GM19328 (cell line): ENCODE results near the gene TMEM232.

Experiments
- ATAC-seq: cut with Tn5 transposase; IDR thresholded peaks from one replicate; pipeline ENCODE4 v1.9.1; 2021; ENCODE audit warnings: mild to moderate bottlenecking, moderate library complexity; ENCODE audit not compliant: unreplicated experiment

Gene TMEM232

GRCh38 chr5:110634475-110634874, 92.0 kb downstream of the TMEM232 start:
- ATAC-seq, result no peak

DNA sequence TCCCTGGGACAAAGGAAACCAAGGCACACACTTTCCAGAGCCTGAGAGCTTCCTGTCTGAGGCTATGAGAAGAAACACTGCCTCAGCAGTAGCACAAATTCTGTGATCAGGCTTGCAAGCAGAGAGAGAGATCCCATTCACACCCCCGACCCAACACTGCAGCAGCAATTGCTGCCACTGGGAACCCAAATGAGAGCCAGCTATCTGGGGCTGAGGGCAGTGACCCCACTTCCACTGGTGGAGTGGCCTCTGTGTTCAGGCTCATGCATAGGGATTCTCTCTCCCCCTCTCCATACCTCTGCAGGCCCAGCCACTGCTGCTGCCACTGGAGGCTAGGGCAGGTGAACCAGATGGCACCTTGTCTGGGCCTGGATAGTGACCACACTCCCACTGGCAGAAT, 95.2 kb downstream of the TMEM232 start:
- ATAC-seq, result no peak

DNA sequence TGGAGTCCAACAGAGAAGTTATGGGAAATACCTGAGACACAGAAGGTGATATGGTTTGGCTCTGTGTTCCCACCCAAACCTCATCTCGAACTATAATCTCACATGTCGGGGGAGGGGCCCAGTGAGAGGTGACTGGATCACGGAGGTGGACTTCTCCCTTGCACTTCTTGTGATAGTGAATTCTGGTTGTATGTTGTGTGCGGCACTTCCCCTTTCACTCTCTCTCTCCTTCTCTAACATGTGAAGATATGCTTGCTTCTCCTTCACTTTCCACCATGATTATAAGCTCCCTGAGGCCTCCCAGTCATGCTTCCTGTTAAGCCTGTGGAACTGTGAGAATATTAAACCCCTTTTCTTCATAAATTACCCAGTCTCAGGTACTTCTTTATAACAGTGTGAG, 96.1 kb downstream of the TMEM232 start:
- no peak for ATAC-seq

GRCh38 chr5:110625376-110625999, 101.0 kb downstream of the TMEM232 start:
- no peak for ATAC-seq

DNA sequence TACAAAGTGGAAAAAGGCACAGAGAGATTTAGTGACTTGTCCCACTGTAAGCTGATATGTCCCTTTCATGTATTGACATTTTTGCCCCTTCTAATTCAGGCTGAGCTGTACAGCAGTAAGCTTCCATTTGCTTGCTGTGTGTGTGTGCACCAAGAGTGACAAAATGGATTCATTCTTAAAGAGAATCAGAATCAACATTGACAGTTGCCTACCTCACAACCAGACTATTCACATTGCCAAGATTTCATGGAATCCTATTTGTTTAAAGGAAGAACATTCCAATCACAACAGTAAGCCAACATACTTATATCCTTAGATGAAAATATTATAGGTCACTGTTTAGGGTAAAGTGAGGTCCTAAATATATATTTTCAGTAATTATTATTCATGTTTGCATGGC, 102.6 kb downstream of the TMEM232 start:
- no peak for ATAC-seq

GRCh38 chr5:110618941-110619340, 107.5 kb downstream of the TMEM232 start:
- ATAC-seq, result no peak

DNA sequence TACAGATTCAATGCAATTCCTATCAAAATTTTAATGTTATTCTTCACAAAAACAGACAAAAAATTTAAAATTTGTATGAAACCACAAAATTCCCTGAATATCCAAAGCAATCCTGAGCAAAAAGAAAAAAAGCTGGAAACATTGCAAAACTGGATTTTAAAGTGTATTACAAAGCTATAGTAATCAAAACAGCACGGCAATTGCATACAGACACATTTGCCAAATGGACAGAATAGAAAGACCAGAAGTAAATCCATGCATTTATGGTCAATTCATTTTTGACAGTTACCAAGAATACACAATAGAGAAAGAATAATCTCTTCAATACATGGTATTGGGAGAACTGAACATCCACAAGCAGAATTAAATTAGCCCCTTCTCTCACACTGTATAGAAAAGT, 110.5 kb downstream of the TMEM232 start:
- no peak for ATAC-seq

GRCh38 chr5:110612794-110613247, 113.7 kb downstream of the TMEM232 start:
- no peak for ATAC-seq

DNA sequence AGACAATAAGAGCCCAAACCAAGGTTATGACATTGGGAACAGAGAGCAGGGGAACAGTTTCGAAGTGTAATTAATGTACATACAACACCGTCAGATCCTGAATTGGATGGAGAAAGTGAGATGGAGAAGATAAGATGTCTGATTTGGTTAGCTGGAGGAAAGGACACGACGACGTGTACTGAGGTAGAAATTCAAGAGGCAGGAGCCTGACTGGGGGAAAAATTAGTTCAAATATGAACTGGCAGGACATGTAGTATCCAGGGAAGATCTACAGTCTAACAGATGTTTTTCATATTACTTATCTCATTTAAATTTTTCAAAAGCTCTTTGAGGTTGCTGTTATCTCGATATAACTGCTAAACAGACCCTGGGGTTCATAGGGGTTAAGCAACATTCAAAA, 114.7 kb downstream of the TMEM232 start:
- no peak for ATAC-seq

DNA sequence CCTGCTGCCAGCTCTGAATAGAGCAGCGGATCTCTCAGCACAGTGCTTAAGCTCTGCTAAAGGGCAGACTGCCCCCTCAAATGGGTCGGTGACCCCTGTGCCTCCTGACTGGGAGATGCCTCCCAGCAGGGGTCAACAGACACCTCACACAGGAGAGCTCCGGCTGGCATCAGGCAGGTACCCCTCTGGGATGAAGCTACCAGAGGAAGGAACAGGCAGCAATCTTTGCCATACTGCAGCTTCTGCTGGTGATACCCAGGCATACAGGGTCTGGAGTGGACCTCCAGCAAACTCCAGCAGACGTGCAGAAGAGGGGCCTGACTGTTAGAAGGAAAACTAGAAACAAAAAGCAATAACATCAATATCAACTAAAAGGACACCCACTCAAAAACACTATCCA, 131.6 kb downstream of the TMEM232 start:
- ATAC-seq, result no peak

GRCh38 chr5:110590187-110590586, 136.3 kb downstream of the TMEM232 start:
- no peak for ATAC-seq

- no peak for ATAC-seq
Observed at GRCh38 chr5:110588286-110588980, 138.0 kb downstream of the TMEM232 start.

DNA sequence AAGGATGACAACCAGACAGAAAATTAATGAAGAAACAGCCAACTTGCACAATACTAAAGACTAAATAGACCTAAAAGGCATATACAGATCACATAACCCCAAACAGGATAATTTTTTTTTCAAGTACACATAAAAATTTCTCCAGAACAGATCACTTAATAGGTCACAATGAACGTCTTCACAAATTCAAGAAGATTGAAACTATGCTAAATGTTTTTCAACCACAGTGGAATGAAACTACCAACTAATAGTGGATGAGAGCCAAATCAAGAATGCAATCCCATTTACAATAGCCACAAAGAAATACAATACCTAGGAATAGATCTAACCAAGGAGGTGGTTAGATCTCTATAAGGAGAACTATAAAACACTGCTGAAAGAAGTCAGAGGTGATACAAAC, 145.8 kb downstream of the TMEM232 start:
- ATAC-seq, result no peak

- ATAC-seq, result no peak
Observed at GRCh38 chr5:110572729-110573128, 153.7 kb downstream of the TMEM232 start.

GRCh38 chr5:110562191-110562590, 164.3 kb downstream of the TMEM232 start:
- ATAC-seq, result no peak

DNA sequence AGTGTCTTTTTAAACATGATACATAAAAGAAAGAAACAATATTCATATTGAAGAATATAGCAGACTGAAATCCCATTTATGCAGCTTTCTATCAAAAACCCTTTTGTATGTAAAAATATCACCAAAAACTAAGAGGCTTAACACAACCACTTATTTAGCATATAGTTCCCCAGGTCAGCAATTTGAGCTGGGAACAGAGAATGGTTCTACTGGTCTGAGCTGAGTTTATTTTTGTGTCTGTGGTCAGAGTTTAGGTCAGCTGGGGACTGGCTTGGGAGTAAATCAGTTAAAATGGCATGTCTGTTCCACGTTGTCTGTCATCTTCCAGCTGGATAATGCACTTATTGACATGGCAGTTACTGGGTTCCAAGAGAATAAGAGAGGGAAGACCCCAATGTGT, 165.0 kb downstream of the TMEM232 start:
- no peak for ATAC-seq

DNA sequence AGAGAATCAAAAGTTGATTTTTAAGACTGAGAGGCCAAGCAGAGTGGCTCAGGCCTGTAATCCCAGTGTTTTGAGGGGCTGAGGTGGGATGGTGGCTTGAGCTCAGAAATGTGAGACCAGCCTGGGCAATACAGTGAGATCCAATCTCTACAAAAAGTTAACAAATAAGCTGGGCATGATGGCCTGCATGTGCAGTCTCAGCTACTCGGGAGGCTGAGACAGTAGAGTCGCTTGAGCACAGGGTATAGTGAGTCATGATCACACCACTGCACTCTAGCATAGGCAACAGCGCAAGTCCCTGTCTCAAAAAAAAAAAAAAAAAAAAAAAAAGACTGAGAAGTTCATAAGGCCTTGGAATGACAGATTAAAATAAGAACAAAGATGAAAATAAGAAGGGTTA, 177.2 kb downstream of the TMEM232 start:
- ATAC-seq, result no peak

DNA sequence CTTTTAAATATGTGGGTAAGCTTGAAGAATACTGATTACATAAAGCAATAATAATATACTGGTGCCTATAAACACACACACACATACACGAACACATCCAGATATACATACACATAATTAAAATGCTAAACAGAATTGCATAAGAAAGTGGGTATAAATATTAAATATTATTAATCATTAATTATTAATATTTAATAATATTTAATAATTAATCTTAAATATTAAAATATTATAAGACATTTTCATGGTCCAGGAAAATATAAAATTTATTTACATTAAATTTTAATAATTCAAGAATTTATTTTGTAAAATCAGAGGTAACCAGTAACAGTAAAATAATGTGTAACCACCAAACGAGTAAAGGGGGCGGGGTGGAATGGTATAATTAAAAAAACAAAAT, 178.3 kb downstream of the TMEM232 start:
- ATAC-seq, result no peak

DNA sequence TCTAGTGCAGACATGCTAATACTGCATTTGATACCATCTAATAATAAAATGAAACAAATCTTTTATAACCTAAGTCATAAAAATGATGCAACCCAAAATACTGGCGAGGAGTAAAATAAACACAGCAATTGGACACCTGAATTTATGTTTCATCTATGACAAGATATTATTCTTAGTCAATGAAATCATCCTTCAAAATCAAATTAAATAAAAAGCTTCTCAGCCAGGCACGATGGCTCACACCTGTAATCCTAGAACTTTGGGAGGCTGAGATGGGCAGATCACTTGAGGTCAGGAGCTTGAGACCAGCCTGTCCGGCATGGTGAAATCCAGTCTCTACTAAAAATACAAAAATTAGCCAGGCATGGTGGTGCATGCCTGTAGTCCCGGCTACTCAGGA, 179.0 kb downstream of the TMEM232 start:
- ATAC-seq, result no peak

- ATAC-seq, result no peak
Observed at GRCh38 chr5:110545716-110546115, 180.8 kb downstream of the TMEM232 start.

DNA sequence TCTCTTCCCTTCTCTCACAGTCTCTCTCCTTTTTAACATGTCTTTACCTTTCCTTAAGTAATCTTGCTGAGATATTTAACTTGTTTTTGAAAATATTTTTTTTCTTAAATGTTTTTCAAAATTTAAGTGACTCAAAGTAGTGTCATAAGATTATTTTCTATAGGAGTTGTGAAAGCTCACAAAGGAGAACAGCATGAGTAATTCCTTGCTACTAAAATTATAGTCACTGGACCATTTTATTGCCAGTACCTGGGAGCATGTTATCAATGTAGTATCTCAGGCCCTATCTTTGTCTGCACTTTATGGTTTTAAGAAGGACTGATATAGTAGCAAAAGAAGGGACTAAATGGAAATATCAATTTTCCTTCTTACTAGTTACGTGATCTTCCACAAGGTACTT, 181.9 kb downstream of the TMEM232 start:
- ATAC-seq, result no peak

- no peak for ATAC-seq
Observed at GRCh38 chr5:110542949-110543348, 183.5 kb downstream of the TMEM232 start.
